H1 (cell line): ENCODE results near the gene MYORG. TPM values are rescaled to one million over a fixed set of nuclear protein-coding genes. Genes with fewer than 3 reads are reported as not detected.
"Not testable (repeated sequence)": the region's sequence is repeated elsewhere in the genome, so short reads cannot be mapped to it uniquely, and the experiment has no call there.

Source experiments
- CTCF ChIA-PET: fragments of 300-600 bp; sonication (Branson Sonifier 250); formaldehyde crosslinking; loops from one replicate; lab custom pipeline; 2021; ENCODE audit not compliant: partially characterized antibody; lab: Charles Lee
- POLR2A ChIA-PET: fragments of 300-600 bp; sonication (Branson Sonifier 250); formaldehyde crosslinking; loops from one replicate; lab custom pipeline; 2021; ENCODE audit warnings: inconsistent platforms; ENCODE audit not compliant: partially characterized antibody; lab: Charles Lee
- DNase-seq, 2 experiments: peaks; one replicate each; pipeline versions ENCODE4 v3.0.0 to v3.0.0-alpha.2; 2010 to 2022; ENCODE audit warnings: low spot score in 2 of 2, low read depth in 1 of 2, mixed read lengths in 1 of 2
- FAIRE-seq: peaks from 2 replicates; lab custom pipeline; 2011; peaks lifted over from hg19 to GRCh38; lab: Jason Lieb, UNC
- H2AFZ ChIP-seq: 2 replicates; pipeline ENCODE4 v1.8.1; 2012; ENCODE audit warnings: low read length, inconsistent platforms
- H2AK5ac ChIP-seq: 2 replicates; pipeline ENCODE4 v1.6.1; 2013; ENCODE audit warnings: low read depth, low read length
- H2BK120ac ChIP-seq: replicated peaks from 2 replicates; pipeline ENCODE3; 2013; ENCODE audit warnings: low read depth, low read length, inconsistent platforms
- H2BK12ac ChIP-seq: 2 replicates; pipeline ENCODE4 v1.6.1; 2013; ENCODE audit warnings: low read depth, low read length
- H2BK15ac ChIP-seq: 2 replicates; pipeline ENCODE4 v1.6.1; 2013; ENCODE audit warnings: low read length
- H2BK20ac ChIP-seq: 2 replicates; pipeline ENCODE4 v1.6.1; 2013; ENCODE audit warnings: low read length
- H2BK5ac ChIP-seq: 2 replicates; pipeline ENCODE4 v1.6.1; 2013; ENCODE audit warnings: low read depth, low read length
- H3K14ac ChIP-seq: 2 replicates; pipeline ENCODE4 v1.6.1; 2013; ENCODE audit warnings: inconsistent platforms; ENCODE audit not compliant: insufficient read length
- H3K18ac ChIP-seq: 2 replicates; pipeline ENCODE4 v1.6.1; 2013; ENCODE audit warnings: low read length; ENCODE audit errors: extremely low read depth
- H3K23ac ChIP-seq: 2 replicates; pipeline ENCODE4 v1.6.1; 2013; ENCODE audit warnings: inconsistent platforms; ENCODE audit not compliant: insufficient read length
- H3K23me2 ChIP-seq: 2 replicates; pipeline ENCODE4 v1.6.1; 2013; ENCODE audit warnings: low read depth, low read length
- H3K27ac ChIP-seq: 2 replicates; pipeline ENCODE4 v1.6.1; 2011; ENCODE audit warnings: low read depth, low read length, inconsistent platforms
- H3K27me3 ChIP-seq, 4 experiments: replicated peaks in 1 of 4; 1 replicate in 1 of 4; 2 replicates in 3 of 4; pipeline versions ENCODE4 v1.6.1 to v1.8.1; 2011 to 2013; ENCODE audit warnings: low read length in 3 of 4, mild to moderate bottlenecking in 3 of 4, inconsistent platforms in 2 of 4, mixed read lengths in 2 of 4, moderate library complexity in 1 of 4; ENCODE audit not compliant: control insufficient read depth in 3 of 4, insufficient read depth in 3 of 4; ENCODE audit errors: extremely low read depth in 1 of 4
- H3K36me3 ChIP-seq, 4 experiments: 2 replicates each; pipeline versions ENCODE4 v1.6.1 to v1.8.1; 2011 to 2013; ENCODE audit warnings: mild to moderate bottlenecking in 4 of 4, low read length in 3 of 4, moderate library complexity in 2 of 4, control low read depth in 1 of 4, inconsistent platforms in 1 of 4; ENCODE audit not compliant: insufficient read depth in 4 of 4, control insufficient read depth in 2 of 4
- H3K4ac ChIP-seq: replicated peaks from 2 replicates; pipeline ENCODE3; 2013; ENCODE audit warnings: low read length, low read depth, mixed read lengths, inconsistent platforms; ENCODE audit not compliant: insufficient read length
- H3K4me1 ChIP-seq, 4 experiments: replicated peaks in 1 of 4; 1 replicate in 1 of 4; 2 replicates in 3 of 4; pipeline versions ENCODE4 v1.6.1 to v1.8.1; 2011 to 2013; ENCODE audit warnings: low read length in 3 of 4, inconsistent platforms in 2 of 4, mixed read lengths in 1 of 4; ENCODE audit not compliant: insufficient read depth in 4 of 4, control insufficient read depth in 3 of 4
- H3K4me2 ChIP-seq, 2 experiments: 2 replicates each; pipeline versions ENCODE4 v1.6.1 to v1.8.1; 2011 to 2013; ENCODE audit warnings: low read depth in 2 of 2, low read length in 2 of 2, control low read depth in 1 of 2, inconsistent platforms in 1 of 2, mild to moderate bottlenecking in 1 of 2; ENCODE audit not compliant: insufficient read depth in 1 of 2
- H3K4me3 ChIP-seq, 4 experiments: fragments of 200-600, 300-600 bp in 1 of 4; sonication (generic), shearing (Covaris generic), sonication (Bioruptor Twin) in 1 of 4; 2 replicates each; pipeline versions ENCODE4 v1.5.1 to v1.8.1; 2011 to 2016; ENCODE audit warnings: low read length in 4 of 4, low read depth in 3 of 4, control low read depth in 2 of 4, inconsistent platforms in 2 of 4, mild to moderate bottlenecking in 2 of 4, mixed read lengths in 1 of 4, moderate library complexity in 1 of 4; ENCODE audit not compliant: insufficient read depth in 2 of 4; ENCODE audit errors: extremely low read depth in 1 of 4
- H3K56ac ChIP-seq: replicated peaks from 2 replicates; pipeline ENCODE3; 2013; ENCODE audit warnings: low read depth, mild to moderate bottlenecking, mixed read lengths, low read length, inconsistent platforms; ENCODE audit not compliant: insufficient read length
- H3K79me1 ChIP-seq: 2 replicates; pipeline ENCODE4 v1.6.1; 2013; ENCODE audit warnings: low read depth, low read length, control low read depth
- H3K79me2 ChIP-seq, 2 experiments: 2 replicates each; pipeline versions ENCODE4 v1.6.1 to v1.8.1; 2012 to 2013; ENCODE audit warnings: low read length in 2 of 2, mild to moderate bottlenecking in 2 of 2, inconsistent platforms in 1 of 2; ENCODE audit not compliant: insufficient read depth in 2 of 2, control insufficient read depth in 1 of 2
- H3K9ac ChIP-seq, 4 experiments: replicated peaks in 1 of 4; 1 replicate in 1 of 4; 2 replicates in 3 of 4; pipeline versions ENCODE4 v1.6.1 to v1.8.1; 2011 to 2013; ENCODE audit warnings: low read depth in 3 of 4, low read length in 3 of 4, control low read depth in 2 of 4, mild to moderate bottlenecking in 2 of 4, moderate library complexity in 2 of 4, inconsistent platforms in 1 of 4; ENCODE audit errors: extremely low read depth in 1 of 4
- H3K9me3 ChIP-seq, 2 experiments: 2 replicates each; pipeline versions ENCODE4 v1.6.1 to v1.8.1; 2012 to 2013; ENCODE audit warnings: mild to moderate bottlenecking in 2 of 2, moderate library complexity in 2 of 2, control low read depth in 1 of 2, inconsistent platforms in 1 of 2, low read depth in 1 of 2, low read length in 1 of 2, mixed read lengths in 1 of 2; ENCODE audit not compliant: insufficient read depth in 2 of 2
- H4K20me1 ChIP-seq, 2 experiments: replicated peaks in 1 of 2; 2 replicates each; pipeline versions ENCODE3 to v1.8.1; 2011 to 2013; ENCODE audit warnings: inconsistent platforms in 2 of 2, low read length in 2 of 2, mild to moderate bottlenecking in 1 of 2; ENCODE audit not compliant: insufficient read depth in 2 of 2, control insufficient read depth in 1 of 2
- H4K5ac ChIP-seq: 2 replicates; pipeline ENCODE4 v1.6.1; 2013; ENCODE audit warnings: low read length, low read depth, mixed read lengths, inconsistent platforms; ENCODE audit not compliant: insufficient read length
- H4K8ac ChIP-seq: 2 replicates; pipeline ENCODE4 v1.8.0; 2013; ENCODE audit warnings: mild to moderate bottlenecking, moderate library complexity, low read length, inconsistent platforms; ENCODE audit not compliant: insufficient read depth; ENCODE audit errors: extremely low read depth
- H4K91ac ChIP-seq: replicated peaks from 2 replicates; pipeline ENCODE3; 2013; ENCODE audit warnings: low read length, mixed read lengths, inconsistent platforms; ENCODE audit not compliant: insufficient read length
- WGBS, 2 experiments: shearing (Covaris generic) in 1 of 2; methylation state at CpG; one replicate each; pipeline versions ENCODE4 v1.1.6 to v1.1.7; 2013 to 2015; ENCODE audit warnings: low lambda C conversion rate in 2 of 2, mixed read lengths in 2 of 2, inconsistent platforms in 1 of 2, low coverage in 1 of 2, missing lambda C conversion rate in 1 of 2; ENCODE audit not compliant: insufficient replicate concordance in 2 of 2, insufficient coverage in 1 of 2, insufficient read length in 1 of 2; ENCODE audit errors: extremely low coverage in 1 of 2, missing lambda C conversion rate in 1 of 2; 5-methylcytosine and 5-hydroxymethylcytosine counted together
- polyA plus RNA-seq, 7 experiments: library from polyadenylated mRNA; depleted of rRNA in 3 of 7; stranded (reverse) in 5 of 7; unstranded in 2 of 7; fragments of >200 nt in 5 of 7; fragments of 200-250 nt in 2 of 7; gene quantifications; 1 replicate in 5 of 7; 2 replicates in 1 of 7; 4 replicates in 1 of 7; pipeline versions ENCODE4 v1.2.1 to v1.2.3, GENCODE V29; 2011 to 2013; ENCODE audit warnings: missing spikeins in 2 of 7, mixed read lengths in 2 of 7
- total RNA-seq: library from RNA; stranded (reverse); fragmentation: NEBNext Ultra II Directional; extraction: Animal tissue kit (Norgen Biotek cat#: 25700); gene quantifications from 2 replicates; pipeline ENCODE4 v1.2.1, GENCODE V29; 2021

MYORG gene
- total and polyA plus RNA-seq, 2 of the 8 experiments (the other 6 are each of a cell fraction or from before 2014, with no cell fraction given): 1.2 to 5.9 TPM

GRCh38 chr9:34368796-34369195 lies 7.9 kb downstream of the MYORG start:
- H2BK20ac ChIP-seq, H3K27ac ChIP-seq, H3K79me1 ChIP-seq, H3K79me2 ChIP-seq, H2BK15ac ChIP-seq, H3K4me2 ChIP-seq, FAIRE-seq, H3K4me3 ChIP-seq, H3K18ac ChIP-seq, H2AFZ ChIP-seq, H4K8ac ChIP-seq, H4K5ac ChIP-seq, H2BK120ac ChIP-seq, H3K14ac ChIP-seq, H2BK5ac ChIP-seq, DNase-seq, H3K4me1 ChIP-seq, H3K23ac ChIP-seq, H3K27me3 ChIP-seq, H2AK5ac ChIP-seq, H4K91ac ChIP-seq, H3K23me2 ChIP-seq, H3K9me3 ChIP-seq, H3K9ac ChIP-seq, H2BK12ac ChIP-seq, H4K20me1 ChIP-seq, H3K36me3 ChIP-seq, H3K56ac ChIP-seq, H3K4ac ChIP-seq: not testable (repeated sequence)
- ChIA-PET CTCF (interaction anchor here (1.1 to 19.4 kb wide), 3 partner anchors 8 to 36 kb away, joined by 7 to 350 read pairs (median 83); partner anchors contain the start of gene MYORG), POLR2A (interaction anchor here (0.7 to 0.9 kb wide), 2 partner anchors 39 to 551 kb away, joined by 3 read pairs; no protein-coding TSS in a partner anchor)
- 90% methylated on average over 5 of the region's 5 CpGs; no CpG with 5 or more reads in 1 of the 2 experiments for WGBS, 2 experiments
